ENCODE measurements around the gene PRDM16. TPM values are rescaled to one million over a fixed set of nuclear protein-coding genes. Genes with fewer than 3 reads are reported as not detected.

Gene PRDM16
- polyA plus RNA-seq, 3 donors: not detected

DNA sequence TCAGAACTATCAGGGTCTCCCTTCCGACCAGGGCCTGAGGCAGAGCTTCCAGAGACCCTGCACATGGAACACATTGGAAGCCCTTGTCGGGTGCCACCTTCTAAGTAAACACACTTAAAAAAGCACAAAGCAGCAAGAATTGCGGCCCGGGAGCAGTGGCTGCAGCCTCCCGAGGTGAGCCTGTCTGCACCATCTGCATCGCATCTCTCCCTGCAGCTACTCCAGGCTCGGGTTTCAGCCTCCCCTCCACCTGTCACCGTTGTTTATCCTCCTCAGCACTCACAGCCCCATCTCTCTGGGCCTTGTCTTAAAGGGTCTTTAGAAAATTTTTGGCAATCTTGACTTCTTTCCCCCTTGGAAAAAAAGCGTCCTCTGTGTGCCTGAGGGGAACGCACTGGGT is 290.3 kb downstream of the PRDM16 start:
- no peak overlapping the region for H3K4me3 Mint-ChIP-seq
- no peaks in the 10 kb centered on the region for H3K36me3 Mint-ChIP-seq
- H3K36me3 ChIP-seq (replicated peaks in 1 of 2; ENCODE audit: control insufficient read depth in 1 of 2, insufficient read depth in 2 of 2, low read length in 2 of 2): no peaks in the 10 kb centered on the region
- WGBS (ENCODE audit: insufficient coverage): 96% methylated on average over 8 of the region's 10 CpGs
- intact Hi-C loops (cut with micrococcal nuclease): no loop called here
- no peaks in the 10 kb centered on the region for H3K9me3 ChIP-seq (replicated peaks in 1 of 2; ENCODE audit: control insufficient read depth in 1 of 2, insufficient read depth in 1 of 2, low read length in 2 of 2)
- no peak overlapping the region for H3K4me3 ChIP-seq (replicated peaks in 1 of 3; ENCODE audit: low read depth in 2 of 3, low read length in 3 of 3)
- H4K20me1 ChIP-seq (ENCODE audit: insufficient read depth, low read length): no peaks in the 10 kb centered on the region
- no peak overlapping the region for H3K4me2 ChIP-seq (replicated peaks; ENCODE audit: extremely low read depth, low read length, poor library complexity, severe bottlenecking)
- no peak overlapping the region for H3K9ac ChIP-seq (ENCODE audit: insufficient read depth, low read length, poor library complexity, severe bottlenecking)
- H3K27ac ChIP-seq (ENCODE audit: low read depth in 1 of 2, low read length in 2 of 2): no peak overlapping the region
- H3K27me3 Mint-ChIP-seq (ENCODE audit: low read depth in 3 of 3): peaks cover 0 to 6% (median 5%) of the 10 kb centered on the region in 3 donors
- no peaks in the 10 kb centered on the region for H3K4me1 Mint-ChIP-seq
- DNase-seq: no peak
- no peak overlapping the region for H3K27ac Mint-ChIP-seq
- H3K27me3 ChIP-seq (ENCODE audit: control insufficient read depth in 2 of 2, insufficient read depth in 2 of 2, low read length in 2 of 2): no peaks in the 10 kb centered on the region
- H2AFZ ChIP-seq (ENCODE audit: insufficient read depth, low read depth, low read length, poor library complexity, severe bottlenecking): no peak overlapping the region
- H3K79me2 ChIP-seq (ENCODE audit: insufficient read depth, low read length): no peaks in the 10 kb centered on the region
- H3K4me1 ChIP-seq (ENCODE audit: control insufficient read depth in 1 of 2, insufficient read depth in 2 of 2, low read length in 2 of 2): no peaks in the 10 kb centered on the region
- TF ChIP-seq, protein P1, sequence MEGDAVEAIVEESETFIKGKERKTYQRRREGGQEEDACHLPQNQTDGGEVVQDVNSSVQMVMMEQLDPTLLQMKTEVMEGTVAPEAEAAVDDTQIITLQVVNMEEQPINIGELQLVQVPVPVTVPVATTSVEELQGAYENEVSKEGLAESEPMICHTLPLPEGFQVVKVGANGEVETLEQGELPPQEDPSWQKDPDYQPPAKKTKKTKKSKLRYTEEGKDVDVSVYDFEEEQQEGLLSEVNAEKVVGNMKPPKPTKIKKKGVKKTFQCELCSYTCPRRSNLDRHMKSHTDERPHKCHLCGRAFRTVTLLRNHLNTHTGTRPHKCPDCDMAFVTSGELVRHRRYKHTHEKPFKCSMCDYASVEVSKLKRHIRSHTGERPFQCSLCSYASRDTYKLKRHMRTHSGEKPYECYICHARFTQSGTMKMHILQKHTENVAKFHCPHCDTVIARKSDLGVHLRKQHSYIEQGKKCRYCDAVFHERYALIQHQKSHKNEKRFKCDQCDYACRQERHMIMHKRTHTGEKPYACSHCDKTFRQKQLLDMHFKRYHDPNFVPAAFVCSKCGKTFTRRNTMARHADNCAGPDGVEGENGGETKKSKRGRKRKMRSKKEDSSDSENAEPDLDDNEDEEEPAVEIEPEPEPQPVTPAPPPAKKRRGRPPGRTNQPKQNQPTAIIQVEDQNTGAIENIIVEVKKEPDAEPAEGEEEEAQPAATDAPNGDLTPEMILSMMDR (IDR thresholded peaks at IDR 0.05): no peak
- no peaks in the 10 kb centered on the region for H3K9me3 Mint-ChIP-seq

DNA sequence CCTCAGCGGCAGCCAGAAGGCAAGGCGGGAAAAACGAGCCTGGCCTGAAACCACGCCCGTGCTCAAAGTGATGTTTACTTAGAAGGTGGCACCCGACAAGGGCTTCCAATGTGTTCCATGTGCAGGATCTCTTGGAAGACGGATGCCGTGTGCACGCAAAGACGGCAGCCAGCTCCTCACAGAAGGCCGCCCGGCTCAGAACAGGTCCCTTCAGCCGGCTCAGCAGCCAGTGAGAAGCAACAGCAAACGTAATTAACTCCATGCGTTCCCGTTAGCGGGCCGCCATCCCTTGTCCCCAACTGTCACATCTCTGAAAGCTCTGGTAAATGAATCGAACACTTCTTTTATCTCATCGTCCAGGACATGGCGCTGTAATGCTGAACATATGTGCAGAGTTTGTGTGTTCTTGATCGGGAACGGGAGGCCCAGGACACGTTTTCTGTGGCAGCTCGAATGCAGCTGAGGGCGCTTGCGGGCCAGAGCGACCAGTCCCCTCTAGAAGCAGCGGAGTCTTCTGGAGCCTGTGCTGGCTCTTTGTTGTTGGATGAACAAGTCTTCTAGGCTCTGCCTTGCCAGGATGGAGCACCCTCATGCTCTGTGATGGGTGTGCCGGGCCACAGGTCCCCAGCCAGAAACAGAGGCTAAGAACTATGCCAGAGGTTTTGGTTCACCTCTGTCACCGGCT is 290.9 kb downstream of the PRDM16 start:
- intact Hi-C loops (cut with micrococcal nuclease): no loop called here
- H3K4me1 Mint-ChIP-seq: no peaks in the 10 kb centered on the region
- whole genome bisulfite sequencing (ENCODE audit: insufficient coverage): 91% methylated on average over 26 of the region's 31 CpGs
- H3K27me3 Mint-ChIP-seq (ENCODE audit: low read depth in 3 of 3): peaks cover 0 to 9% (median 8%) of the 10 kb centered on the region in 3 donors
- Histone ChIP-seq H3K9ac (ENCODE audit: insufficient read depth, low read length, poor library complexity, severe bottlenecking) (no peak overlapping the region), H4K20me1 (ENCODE audit: insufficient read depth, low read length) (no peaks in the 10 kb centered on the region), H3K4me3 (replicated peaks in 1 of 3; ENCODE audit: low read depth in 2 of 3, low read length in 3 of 3) (no peak overlapping the region), H2AFZ (ENCODE audit: insufficient read depth, low read depth, low read length, poor library complexity, severe bottlenecking) (no peak overlapping the region), H3K9me3 (replicated peaks in 1 of 2; ENCODE audit: control insufficient read depth in 1 of 2, insufficient read depth in 1 of 2, low read length in 2 of 2) (no peaks in the 10 kb centered on the region), H3K36me3 (replicated peaks in 1 of 2; ENCODE audit: control insufficient read depth in 1 of 2, insufficient read depth in 2 of 2, low read length in 2 of 2) (no peaks in the 10 kb centered on the region), H3K4me2 (replicated peaks; ENCODE audit: extremely low read depth, low read length, poor library complexity, severe bottlenecking) (no peak overlapping the region), H3K27me3 (ENCODE audit: control insufficient read depth in 2 of 2, insufficient read depth in 2 of 2, low read length in 2 of 2) (no peaks in the 10 kb centered on the region), H3K27ac (ENCODE audit: low read depth in 1 of 2, low read length in 2 of 2) (no peak overlapping the region), H3K4me1 (ENCODE audit: control insufficient read depth in 1 of 2, insufficient read depth in 2 of 2, low read length in 2 of 2) (no peaks in the 10 kb centered on the region), H3K79me2 (ENCODE audit: insufficient read depth, low read length) (no peaks in the 10 kb centered on the region)
- H3K27ac Mint-ChIP-seq: no peak overlapping the region
- DNase-seq: no peak
- H3K9me3 Mint-ChIP-seq: no peaks in the 10 kb centered on the region
- no peak overlapping the region for H3K4me3 Mint-ChIP-seq
- TF ChIP-seq, protein P1 (IDR thresholded peaks at IDR 0.05): no peak
- no peaks in the 10 kb centered on the region for H3K36me3 Mint-ChIP-seq

Data from CD14-positive monocyte (primary cell).